GM19023 (cell line): ENCODE results near the gene ACTL7B.
"Not testable (repeated sequence)": the region's sequence is repeated elsewhere in the genome, so short reads cannot be mapped to it uniquely, and the experiment has no call there.

ENCODE experiments used
- ATAC-seq: cut with Tn5 transposase; IDR thresholded peaks from one replicate; pipeline ENCODE4 v1.9.1; 2021; ENCODE audit warnings: mild to moderate bottlenecking, moderate library complexity; ENCODE audit not compliant: unreplicated experiment

ACTL7B gene

GRCh38 chr9:108845947-108846346, 9.8 kb downstream of the ACTL7B start:
- no peak for ATAC-seq

- no peak for ATAC-seq
Observed at GRCh38 chr9:108845507-108845906, 10.3 kb downstream of the ACTL7B start.

- ATAC-seq = no peak
Observed at GRCh38 chr9:108844856-108845255, 10.9 kb downstream of the ACTL7B start.

GRCh38 chr9:108844391-108844790, 11.4 kb downstream of the ACTL7B start:
- ATAC-seq = no peak

- ATAC-seq = no peak
Observed at GRCh38 chr9:108842610-108843295, 13.0 kb downstream of the ACTL7B start.

GRCh38 chr9:108839561-108839960, 16.2 kb downstream of the ACTL7B start:
- ATAC-seq = not testable (repeated sequence)

- ATAC-seq = no peak
Observed at GRCh38 chr9:108838017-108838416, 17.8 kb downstream of the ACTL7B start.

GRCh38 chr9:108837530-108837929, 18.3 kb downstream of the ACTL7B start:
- ATAC-seq = no peak

GRCh38 chr9:108836781-108837180, 19.0 kb downstream of the ACTL7B start:
- ATAC-seq = no peak

DNA sequence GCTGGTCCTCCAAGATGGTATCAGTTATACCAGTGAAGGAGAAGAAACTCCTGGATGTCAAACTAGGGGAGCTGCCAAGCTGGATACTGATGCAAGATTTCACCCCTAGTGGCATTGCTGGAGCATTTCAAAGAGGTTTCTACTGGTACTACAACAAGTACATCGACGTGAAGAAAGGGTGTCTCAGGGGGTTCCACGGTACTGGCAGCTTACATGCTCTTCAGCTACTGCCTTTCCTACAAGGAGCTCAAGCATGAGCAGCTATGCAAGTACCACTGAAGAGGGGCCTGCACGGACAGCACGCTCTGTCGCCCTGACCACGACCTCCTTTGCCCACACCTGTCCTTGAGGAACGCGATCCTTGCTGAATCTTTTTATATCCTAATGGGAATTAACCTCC, 19.5 kb downstream of the ACTL7B start:
- no peak for ATAC-seq

DNA sequence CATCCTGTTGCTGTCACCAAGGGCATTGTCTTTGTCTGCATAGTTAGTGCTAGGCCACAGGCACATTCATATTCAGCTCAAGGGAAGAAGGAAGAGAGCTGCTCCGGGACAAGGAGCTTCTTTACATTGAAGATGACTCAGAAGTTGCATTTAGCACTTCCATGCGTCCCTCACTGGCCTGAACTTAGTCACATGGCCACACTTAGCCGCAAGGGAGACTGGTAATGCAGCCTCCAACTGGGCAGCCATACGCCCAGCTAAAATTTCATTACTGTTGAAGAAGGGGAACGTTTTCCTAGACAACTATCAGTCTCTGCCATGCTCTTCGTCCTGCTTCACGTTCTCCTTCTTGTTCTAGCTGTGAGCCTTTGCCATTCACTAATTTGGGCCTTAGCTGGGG, 20.0 kb downstream of the ACTL7B start:
- ATAC-seq = no peak

DNA sequence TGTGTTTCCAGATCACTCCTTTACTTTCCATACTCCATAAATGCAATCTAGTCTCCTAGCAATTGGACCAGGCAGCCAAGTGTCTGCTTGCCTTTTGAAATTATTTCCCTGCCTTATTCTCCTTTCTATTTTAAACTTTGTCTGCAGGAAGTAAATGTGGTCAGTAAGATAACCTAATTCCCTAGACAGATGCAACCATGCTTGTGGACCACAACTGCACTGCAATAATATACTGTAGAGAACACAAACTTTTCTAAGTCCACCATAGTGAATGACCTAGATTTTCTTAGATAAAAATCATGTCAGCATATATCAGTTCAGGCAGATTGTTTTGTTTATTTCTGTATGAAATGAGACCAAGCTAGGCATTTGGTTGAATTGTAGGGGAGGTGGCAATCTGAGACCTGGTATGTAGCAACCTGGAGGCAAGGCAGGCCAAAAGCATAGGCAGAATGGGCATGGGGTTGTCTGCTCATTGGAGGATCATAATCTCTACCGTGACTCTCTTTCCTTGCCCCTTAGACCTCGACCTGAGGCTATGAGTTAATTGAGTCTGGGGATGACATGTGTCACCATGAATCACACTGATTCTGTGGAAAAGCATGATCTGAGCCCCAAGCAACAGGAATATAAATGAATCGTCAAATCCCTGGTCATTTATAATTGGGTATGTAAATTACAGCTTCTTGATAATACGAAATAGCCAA, 20.7 kb downstream of the ACTL7B start:
- no peak for ATAC-seq

DNA sequence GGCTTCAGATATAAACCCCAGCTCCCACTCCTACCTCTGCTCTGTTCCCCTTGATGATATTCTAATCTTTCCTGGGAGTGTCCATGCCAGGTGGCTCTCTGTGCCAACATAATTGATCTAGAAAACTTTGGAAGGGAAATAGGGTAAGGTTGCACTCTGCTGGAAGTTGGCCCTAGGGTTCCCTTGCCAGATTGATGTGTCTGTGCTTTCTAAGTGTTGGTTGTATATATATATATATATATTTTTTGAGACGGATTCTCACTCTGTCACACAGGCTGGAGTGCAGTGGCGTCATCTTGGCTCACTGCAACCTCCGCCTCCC, 23.6 kb downstream of the ACTL7B start:
- no peak for ATAC-seq

DNA sequence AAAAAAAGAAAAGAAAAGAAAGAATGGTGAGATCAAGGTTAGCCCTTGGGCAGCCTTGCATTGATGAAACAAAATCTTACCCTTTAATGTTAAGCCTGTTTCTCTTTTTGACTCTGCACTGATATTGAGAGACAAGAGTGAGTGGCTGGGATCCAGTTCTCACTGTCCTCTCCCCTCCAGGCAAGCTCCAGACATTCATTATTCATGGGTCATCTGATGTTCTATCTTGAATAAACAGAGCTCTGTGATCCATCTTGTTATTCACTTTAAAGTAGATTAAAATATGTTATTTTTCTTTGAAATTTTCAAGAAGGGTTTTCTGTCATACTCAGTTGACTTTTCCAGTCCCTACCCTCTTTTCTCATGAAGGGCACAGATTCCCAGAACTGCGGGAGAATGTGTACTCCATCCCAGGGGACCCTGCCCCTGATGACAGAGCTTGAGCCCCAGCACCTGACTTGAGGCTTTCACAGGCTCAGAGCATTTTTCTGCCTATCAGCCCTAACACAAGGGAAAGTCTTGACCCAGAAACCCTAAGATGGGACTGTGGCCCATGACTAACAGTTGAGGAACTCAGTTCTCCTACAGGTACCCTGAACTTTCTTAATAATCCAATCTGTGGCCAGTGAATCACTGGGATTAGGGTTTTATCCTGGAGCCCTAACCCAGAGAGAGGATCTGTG, 24.1 kb downstream of the ACTL7B start:
- no peak for ATAC-seq

DNA sequence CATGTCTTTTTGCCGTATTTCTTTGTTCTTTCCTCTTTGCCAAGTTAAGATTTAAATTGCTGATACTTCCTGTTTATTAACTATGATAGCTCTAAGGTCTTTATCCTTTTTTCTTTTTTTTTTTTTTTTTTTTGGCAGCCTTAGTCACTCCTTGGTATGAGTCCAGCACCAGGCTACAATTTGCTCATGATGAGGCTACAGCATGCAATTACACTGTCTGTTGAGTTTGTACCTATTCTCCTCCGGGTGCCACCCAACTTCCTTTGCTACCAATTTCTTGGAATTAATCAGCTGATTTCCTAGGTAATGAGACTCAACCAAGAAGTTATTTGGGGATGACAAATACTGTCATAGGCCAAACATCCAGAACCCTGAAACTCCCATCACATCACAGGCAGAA, 25.5 kb downstream of the ACTL7B start:
- ATAC-seq = no peak

- no peak for ATAC-seq
Observed at GRCh38 chr9:108823829-108824228, 32.0 kb downstream of the ACTL7B start.

GRCh38 chr9:108816037-108816436, 39.7 kb downstream of the ACTL7B start:
- ATAC-seq = no peak

- ATAC-seq = no peak
Observed at GRCh38 chr9:108815156-108815555, 40.6 kb downstream of the ACTL7B start.

GRCh38 chr9:108813951-108814601, 41.7 kb downstream of the ACTL7B start:
- no peak for ATAC-seq

- ATAC-seq = no peak
Observed at GRCh38 chr9:108812396-108813025, 43.3 kb downstream of the ACTL7B start.

DNA sequence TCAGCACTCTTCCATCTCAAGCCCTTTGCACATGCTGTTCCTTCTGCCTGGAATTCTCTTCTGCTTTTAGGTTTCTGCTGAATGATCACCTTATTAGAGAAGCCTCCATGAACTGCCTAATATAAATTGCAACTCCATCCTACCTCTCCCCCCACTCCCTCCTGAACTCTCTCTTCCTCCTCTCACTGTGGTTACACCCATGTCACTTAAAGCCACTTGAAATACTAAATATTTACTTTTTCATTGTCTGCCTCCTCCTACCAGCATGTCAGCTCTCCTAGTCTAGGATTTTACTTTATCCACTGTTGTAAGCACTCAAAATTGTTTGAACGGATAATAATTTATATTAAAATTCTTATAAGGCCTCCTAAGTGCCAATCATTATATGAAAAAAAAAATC, 43.8 kb downstream of the ACTL7B start:
- no peak for ATAC-seq
